Measurements from ENCODE around the gene ZNF497. TPM values are rescaled to one million over a fixed set of nuclear protein-coding genes. Genes with fewer than 3 reads are reported as not detected.

ZNF497 gene
- total and polyA plus RNA-seq, 10 of the 15 experiments (the other 5 are each of a cell fraction or from before 2014, with no cell fraction given), result 0.09 to 0.82 (median 0.28) TPM

- peak; percentile 97 for TF ChIP-seq POLR2A (IDR thresholded peaks at IDR 0.05; ENCODE audit: low read depth, low read length)
- TF ChIP-seq GABPA (IDR thresholded peaks at IDR 0.05; ENCODE audit: low read depth), result no peak
- TF ChIP-seq ELK1 (IDR thresholded peaks at IDR 0.05; ENCODE audit: low read depth, low read length), result no peak
- TF ChIP-seq NRF1 (conservative IDR thresholded peaks at IDR 0.05; ENCODE audit: low read depth, low read length), result peak; percentile 68
- no peak for TF ChIP-seq ZSCAN29 (IDR thresholded peaks at IDR 0.05)
- TF ChIP-seq EED (IDR thresholded peaks at IDR 0.05; ENCODE audit: low read depth), result no peak
- TF ChIP-seq, protein P1, sequence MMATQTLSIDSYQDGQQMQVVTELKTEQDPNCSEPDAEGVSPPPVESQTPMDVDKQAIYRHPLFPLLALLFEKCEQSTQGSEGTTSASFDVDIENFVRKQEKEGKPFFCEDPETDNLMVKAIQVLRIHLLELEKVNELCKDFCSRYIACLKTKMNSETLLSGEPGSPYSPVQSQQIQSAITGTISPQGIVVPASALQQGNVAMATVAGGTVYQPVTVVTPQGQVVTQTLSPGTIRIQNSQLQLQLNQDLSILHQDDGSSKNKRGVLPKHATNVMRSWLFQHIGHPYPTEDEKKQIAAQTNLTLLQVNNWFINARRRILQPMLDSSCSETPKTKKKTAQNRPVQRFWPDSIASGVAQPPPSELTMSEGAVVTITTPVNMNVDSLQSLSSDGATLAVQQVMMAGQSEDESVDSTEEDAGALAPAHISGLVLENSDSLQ (IDR thresholded peaks at IDR 0.05), result peak; percentile 73
- peak; percentile 86; the same call in 1 of the 2 replicates for TF ChIP-seq TAF1 (IDR thresholded peaks at IDR 0.05; ENCODE audit: borderline replicate concordance, low read depth, low read length)
- TF ChIP-seq PML (IDR thresholded peaks at IDR 0.05; ENCODE audit: low read length), result no peak
- no peak for TF ChIP-seq HDAC6 (IDR thresholded peaks at IDR 0.05; ENCODE audit: unreplicated experiment)
- TF ChIP-seq FOS (IDR thresholded peaks at IDR 0.05; ENCODE audit: borderline replicate concordance, extremely low read depth, insufficient read length), result no peak
- TF ChIP-seq SRF (IDR thresholded peaks at IDR 0.05; ENCODE audit: low read depth in 2 of 2, low read length in 2 of 2), result 0 out of 4 replicates have a peak, but pooled peaks of 1 of the 2 experiments have one; percentile 47
- no peak for TF ChIP-seq JUND (IDR thresholded peaks at IDR 0.05; ENCODE audit: low read depth, low read length)
- peak; percentile 86; the same call in 1 of the 2 replicates for TF ChIP-seq STAT1 (conservative IDR thresholded peaks at IDR 0.05)
- TF ChIP-seq DPF2 (IDR thresholded peaks at IDR 0.05), result no peak
- TF ChIP-seq, protein P2, sequence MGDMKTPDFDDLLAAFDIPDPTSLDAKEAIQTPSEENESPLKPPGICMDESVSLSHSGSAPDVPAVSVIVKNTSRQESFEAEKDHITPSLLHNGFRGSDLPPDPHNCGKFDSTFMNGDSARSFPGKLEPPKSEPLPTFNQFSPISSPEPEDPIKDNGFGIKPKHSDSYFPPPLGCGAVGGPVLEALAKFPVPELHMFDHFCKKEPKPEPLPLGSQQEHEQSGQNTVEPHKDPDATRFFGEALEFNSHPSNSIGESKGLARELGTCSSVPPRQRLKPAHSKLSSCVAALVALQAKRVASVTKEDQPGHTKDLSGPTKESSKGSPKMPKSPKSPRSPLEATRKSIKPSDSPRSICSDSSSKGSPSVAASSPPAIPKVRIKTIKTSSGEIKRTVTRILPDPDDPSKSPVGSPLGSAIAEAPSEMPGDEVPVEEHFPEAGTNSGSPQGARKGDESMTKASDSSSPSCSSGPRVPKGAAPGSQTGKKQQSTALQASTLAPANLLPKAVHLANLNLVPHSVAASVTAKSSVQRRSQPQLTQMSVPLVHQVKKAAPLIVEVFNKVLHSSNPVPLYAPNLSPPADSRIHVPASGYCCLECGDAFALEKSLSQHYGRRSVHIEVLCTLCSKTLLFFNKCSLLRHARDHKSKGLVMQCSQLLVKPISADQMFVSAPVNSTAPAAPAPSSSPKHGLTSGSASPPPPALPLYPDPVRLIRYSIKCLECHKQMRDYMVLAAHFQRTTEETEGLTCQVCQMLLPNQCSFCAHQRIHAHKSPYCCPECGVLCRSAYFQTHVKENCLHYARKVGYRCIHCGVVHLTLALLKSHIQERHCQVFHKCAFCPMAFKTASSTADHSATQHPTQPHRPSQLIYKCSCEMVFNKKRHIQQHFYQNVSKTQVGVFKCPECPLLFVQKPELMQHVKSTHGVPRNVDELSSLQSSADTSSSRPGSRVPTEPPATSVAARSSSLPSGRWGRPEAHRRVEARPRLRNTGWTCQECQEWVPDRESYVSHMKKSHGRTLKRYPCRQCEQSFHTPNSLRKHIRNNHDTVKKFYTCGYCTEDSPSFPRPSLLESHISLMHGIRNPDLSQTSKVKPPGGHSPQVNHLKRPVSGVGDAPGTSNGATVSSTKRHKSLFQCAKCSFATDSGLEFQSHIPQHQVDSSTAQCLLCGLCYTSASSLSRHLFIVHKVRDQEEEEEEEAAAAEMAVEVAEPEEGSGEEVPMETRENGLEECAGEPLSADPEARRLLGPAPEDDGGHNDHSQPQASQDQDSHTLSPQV (IDR thresholded peaks at IDR 0.05), result no peak
- TF ChIP-seq POLR2AphosphoS5 (IDR thresholded peaks at IDR 0.05; ENCODE audit: low read length), result peak; percentile 84
- TF ChIP-seq POLR2AphosphoS2 (IDR thresholded peaks at IDR 0.05; ENCODE audit: low read depth, low read length), result peak; percentile 58; the same call in 1 of the 2 replicates
- no peak for TF ChIP-seq JUNB (IDR thresholded peaks at IDR 0.05)
- no peak for TF ChIP-seq ZNF24 (IDR thresholded peaks at IDR 0.05)
- TF ChIP-seq KDM1A (IDR thresholded peaks at IDR 0.05; ENCODE audit: borderline replicate concordance), result no peak
Measured at GRCh38 chr19:58400916-58401839, 38.6 kb upstream of the ZNF497 start (continued).

Data from GM12878 (cell line).